Liver (tissue), 3 donors: ENCODE measurements around the gene RIIAD1.

ENCODE experiments used
- ATF3 ChIP-seq: IDR thresholded peaks from 2 replicates; pipeline ENCODE4 v1.6.1; 2016; ENCODE audit warnings: antibody characterized with exemption
- CTCF ChIP-seq: fragments of 150-350 bp; IDR thresholded peaks from 2 replicates; pipeline ENCODE4 v1.5.1; 2017; ENCODE audit warnings: improper control_type of control experiment, low read depth, low read length; ENCODE audit not compliant: missing input control
- EGR1 ChIP-seq, 2 donors: IDR thresholded peaks; 2 replicates each; pipeline ENCODE4 v1.6.1; 2016 to 2018; ENCODE audit warnings: antibody characterized with exemption in 2 of 2, low read depth in 2 of 2
- GABPA ChIP-seq, 2 donors: IDR thresholded peaks in 1 of 2; conservative IDR thresholded peaks in 1 of 2; 2 replicates each; pipeline ENCODE4 v1.6.1; 2016; ENCODE audit warnings: antibody characterized with exemption in 2 of 2, mild to moderate bottlenecking in 1 of 2, moderate library complexity in 1 of 2
- JUND ChIP-seq, 2 donors: IDR thresholded peaks; 2 replicates each; pipeline ENCODE4 v1.6.1; 2016; ENCODE audit warnings: antibody characterized with exemption in 2 of 2
- MAX ChIP-seq: IDR thresholded peaks from 2 replicates; pipeline ENCODE4 v1.6.1; 2016; ENCODE audit warnings: antibody characterized with exemption
- REST ChIP-seq: IDR thresholded peaks from 2 replicates; pipeline ENCODE4 v1.6.1; 2016; ENCODE audit warnings: antibody characterized with exemption, mild to moderate bottlenecking
- SP1 ChIP-seq: IDR thresholded peaks from 2 replicates; pipeline ENCODE4 v1.6.1; 2018; ENCODE audit warnings: antibody characterized with exemption, mild to moderate bottlenecking
- TAF1 ChIP-seq: conservative IDR thresholded peaks from 2 replicates; pipeline ENCODE4 v1.6.1; 2016; ENCODE audit warnings: antibody characterized with exemption, mild to moderate bottlenecking
- ZBTB33 ChIP-seq: IDR thresholded peaks from 2 replicates; pipeline ENCODE4 v1.6.1; 2016; ENCODE audit warnings: antibody characterized with exemption
- donor health status: healthy.
- donor health status: healthy.

- TF ChIP-seq MAX (no peak), CTCF (no peak), TAF1 (no peak), REST (no peak), EGR1 (IDR thresholded peaks at IDR 0.05; ENCODE audit: low read depth in 2 of 2) (no peak), SP1 (no peak), JUND (IDR thresholded peaks at IDR 0.05) (no peak), GABPA (IDR thresholded peaks at IDR 0.05 in 1 of 2, conservative IDR thresholded peaks at IDR 0.05 in 1 of 2) (no peak), ATF3 (no peak), ZBTB33 (no peak)
Measured at GRCh38 chr1:151737479-151737878, 16.2 kb downstream of the RIIAD1 start.
